Endodermal cell (in vitro differentiated cells): ENCODE results near the gene SCIN. TPM values are rescaled to one million over a fixed set of nuclear protein-coding genes. Genes with fewer than 3 reads are reported as not detected.

ENCODE experiments used
- DNase-seq: peaks from one replicate; pipeline ENCODE4 v3.0.0-alpha.2; 2017
- H3K27ac ChIP-seq: 2 replicates; pipeline ENCODE4 v1.5.1; 2013; ENCODE audit warnings: mild to moderate bottlenecking, low read depth, low read length, moderate library complexity
- H3K27me3 ChIP-seq: 2 replicates; pipeline ENCODE4 v1.6.1; 2013; ENCODE audit warnings: mild to moderate bottlenecking, low read length, moderate library complexity; ENCODE audit not compliant: insufficient read depth, control insufficient read depth, poor library complexity, severe bottlenecking
- H3K36me3 ChIP-seq: 2 replicates; pipeline ENCODE4 v1.7.0; 2013; ENCODE audit warnings: mild to moderate bottlenecking, low read length, moderate library complexity; ENCODE audit not compliant: control insufficient read depth, insufficient read depth
- H3K4me1 ChIP-seq: one replicate; pipeline ENCODE4 v1.7.0; 2013; ENCODE audit warnings: low read length; ENCODE audit not compliant: control insufficient read depth, insufficient read depth
- H3K4me3 ChIP-seq: 2 replicates; pipeline ENCODE4 v1.5.1; 2013; ENCODE audit warnings: mild to moderate bottlenecking, low read length, moderate library complexity
- H3K9ac ChIP-seq: 2 replicates; pipeline ENCODE4 v1.6.1; 2013; ENCODE audit warnings: mild to moderate bottlenecking, low read length, moderate library complexity; ENCODE audit not compliant: poor library complexity, severe bottlenecking; ENCODE audit errors: extremely low read depth
- H3K9me3 ChIP-seq: 2 replicates; pipeline ENCODE4 v1.6.1; 2013; ENCODE audit warnings: mild to moderate bottlenecking, low read length, moderate library complexity; ENCODE audit not compliant: control insufficient read depth
- H3K27ac Mint-ChIP-seq: 2 replicates; pipeline ENCODE4 v1.8.0; 2020; ENCODE audit warnings: mixed read lengths
- H3K27me3 Mint-ChIP-seq: 2 replicates; pipeline ENCODE4 v1.8.0; 2021; ENCODE audit warnings: mild to moderate bottlenecking, mixed read lengths; ENCODE audit not compliant: insufficient read depth
- H3K36me3 Mint-ChIP-seq: 2 replicates; pipeline ENCODE4 v1.8.0; 2020; ENCODE audit warnings: low read depth, mixed read lengths
- H3K4me1 Mint-ChIP-seq: 2 replicates; pipeline ENCODE4 v1.8.0; 2020; ENCODE audit warnings: mixed read lengths
- H3K4me3 Mint-ChIP-seq: 2 replicates; pipeline ENCODE4 v1.8.0; 2020; ENCODE audit warnings: mild to moderate bottlenecking, moderate library complexity, mixed read lengths
- H3K9me3 Mint-ChIP-seq: 2 replicates; pipeline ENCODE4 v1.8.0; 2020; ENCODE audit warnings: mild to moderate bottlenecking, mixed read lengths
- CTCF ChIP-seq: fragments of 200-600 bp; sonication (generic); conservative IDR thresholded peaks from 2 replicates; pipeline ENCODE4 v1.5.0; 2021; ENCODE audit warnings: antibody characterized with exemption, mild to moderate bottlenecking
- WGBS, 2 experiments: methylation state at CpG; one replicate each; pipeline versions ENCODE4 v1.1.5 to v1.1.7; 2013; ENCODE audit warnings: missing lambda C conversion rate in 2 of 2, mixed read lengths in 1 of 2; ENCODE audit not compliant: insufficient coverage in 1 of 2, insufficient read length in 1 of 2; 5-methylcytosine and 5-hydroxymethylcytosine counted together
- total RNA-seq, 2 donors: library from RNA; stranded (reverse); fragmentation: NEBNext Ultra II Directional in 1 of 2; extraction: Animal tissue kit (Norgen Biotek cat#: 25700) in 1 of 2; gene quantifications; 2 replicates in 1 of 2; 3 replicates in 1 of 2; pipeline ENCODE4 v1.2.1, GENCODE V29; 2021

SCIN gene
- total RNA-seq, 2 donors from 2014 or later = 0.15 TPM; not detected in 1

- no peak overlapping the region for H3K9ac ChIP-seq
- H3K27me3 Mint-ChIP-seq = no peaks in the 10 kb centered on the region
- WGBS, 2 experiments = 90% methylated on average over 2 of the region's 2 CpGs
- no peaks in the 10 kb centered on the region for H3K36me3 Mint-ChIP-seq
- no peaks in the 10 kb centered on the region for H3K4me1 Mint-ChIP-seq
- H3K27ac ChIP-seq = no peak overlapping the region
- H3K27me3 ChIP-seq = no peaks in the 10 kb centered on the region
- no peak for TF ChIP-seq CTCF
- no peaks in the 10 kb centered on the region for H3K4me1 ChIP-seq
- no peak for DNase-seq
- no peak overlapping the region for H3K4me3 ChIP-seq
- no peak overlapping the region for H3K27ac Mint-ChIP-seq
- no peak overlapping the region for H3K4me3 Mint-ChIP-seq
- no peaks in the 10 kb centered on the region for H3K9me3 ChIP-seq
- H3K9me3 Mint-ChIP-seq = no peaks in the 10 kb centered on the region
- H3K36me3 ChIP-seq = no peaks in the 10 kb centered on the region
Measured at GRCh38 chr7:12610899-12611298, 40.4 kb downstream of the SCIN start.

GRCh38 chr7:12612622-12613021 lies 42.1 kb downstream of the SCIN start:
- H3K36me3 ChIP-seq = no peaks in the 10 kb centered on the region
- no peak overlapping the region for H3K27ac Mint-ChIP-seq
- no peaks in the 10 kb centered on the region for H3K9me3 ChIP-seq
- no peaks in the 10 kb centered on the region for H3K36me3 Mint-ChIP-seq
- H3K4me3 Mint-ChIP-seq = no peak overlapping the region
- no peaks in the 10 kb centered on the region for H3K4me1 Mint-ChIP-seq
- H3K9ac ChIP-seq = no peak overlapping the region
- no peak overlapping the region for H3K4me3 ChIP-seq
- H3K27me3 Mint-ChIP-seq = no peaks in the 10 kb centered on the region
- no peaks in the 10 kb centered on the region for H3K27me3 ChIP-seq
- H3K9me3 Mint-ChIP-seq = no peaks in the 10 kb centered on the region
- WGBS, 2 experiments = 84 to 100% methylated on average over 1 to 2 of the region's 2 CpGs
- no peak for DNase-seq
- TF ChIP-seq CTCF = no peak
- H3K27ac ChIP-seq = no peak overlapping the region
- no peaks in the 10 kb centered on the region for H3K4me1 ChIP-seq

GRCh38 chr7:12619461-12620069 lies 49.0 kb downstream of the SCIN start:
- no peak for TF ChIP-seq CTCF
- DNase-seq = peak; percentile 61
- 57 to 64% methylated on average over 3 of the region's 3 CpGs for WGBS, 2 experiments

More at GRCh38 chr7:12619461-12620069, 49.0 kb downstream of the SCIN start:
- H3K36me3 Mint-ChIP-seq = no peaks in the 10 kb centered on the region
- H3K27ac Mint-ChIP-seq = peak overlapping the region; percentile 84
- H3K9me3 ChIP-seq = no peaks in the 10 kb centered on the region
- H3K4me3 ChIP-seq = no peak overlapping the region
- no peak overlapping the region for H3K9ac ChIP-seq
- peaks cover 27% of the 10 kb centered on the region for H3K4me1 Mint-ChIP-seq
- peak overlapping the region; percentile 31 for H3K4me3 Mint-ChIP-seq
- no peaks in the 10 kb centered on the region for H3K9me3 Mint-ChIP-seq
- peaks cover 2% of the 10 kb centered on the region for H3K27me3 Mint-ChIP-seq
- no peaks in the 10 kb centered on the region for H3K27me3 ChIP-seq
- H3K4me1 ChIP-seq = no peaks in the 10 kb centered on the region
- no peak overlapping the region for H3K27ac ChIP-seq
- H3K36me3 ChIP-seq = no peaks in the 10 kb centered on the region
